GM23338 (cell line): ENCODE measurements around the gene INHBB. TPM values are rescaled to one million over a fixed set of nuclear protein-coding genes. Genes with fewer than 3 reads are reported as not detected.

Source experiments
- ATAC-seq: fragments of 200-7000 bp; cut with Tn5 transposase; 3 replicates; pipeline ENCODE4 v1.9.1; 2020
- DNase-seq: peaks from one replicate; pipeline ENCODE4 v3.0.0-alpha.2; 2015; ENCODE audit warnings: low spot score
- H2AFZ ChIP-seq: fragments of 200-600 bp; sonication (generic); 2 replicates; pipeline ENCODE4 v1.8.0; 2016; ENCODE audit warnings: antibody characterized with exemption, mild to moderate bottlenecking, moderate library complexity
- H3F3A ChIP-seq: fragments of 200-600 bp; sonication (generic); replicated peaks from 2 replicates; pipeline ENCODE4 v1.8.0; 2017; ENCODE audit warnings: antibody characterized with exemption, mixed run types, low read depth
- H3K27ac ChIP-seq: fragments of 200-600 bp; sonication (generic); 2 replicates; pipeline ENCODE4 v1.6.1; 2016; ENCODE audit warnings: low read depth
- H3K27me3 ChIP-seq: fragments of 200-600 bp; sonication (generic); 2 replicates; pipeline ENCODE4 v1.8.0; 2016; ENCODE audit warnings: mild to moderate bottlenecking, mixed run types, moderate library complexity; ENCODE audit not compliant: insufficient read depth
- H3K36me3 ChIP-seq: fragments of 200-600 bp; sonication (generic); 2 replicates; pipeline ENCODE4 v1.8.0; 2016; ENCODE audit warnings: mild to moderate bottlenecking; ENCODE audit not compliant: insufficient read depth
- H3K4me1 ChIP-seq: fragments of 200-600 bp; sonication (generic); 2 replicates; pipeline ENCODE4 v1.8.0; 2016; ENCODE audit warnings: mild to moderate bottlenecking, moderate library complexity; ENCODE audit not compliant: insufficient read depth
- H3K4me2 ChIP-seq: fragments of 200-600 bp; sonication (generic); 2 replicates; pipeline ENCODE4 v1.7.1; 2017; ENCODE audit warnings: mixed run types
- H3K4me3 ChIP-seq: fragments of 200-600 bp; sonication (generic); 2 replicates; pipeline ENCODE4 v1.6.1; 2016; ENCODE audit warnings: mixed run types
- H3K79me2 ChIP-seq: fragments of 200-600 bp; sonication (generic); replicated peaks from 2 replicates; pipeline ENCODE4 v1.8.0; 2017; ENCODE audit warnings: mild to moderate bottlenecking; ENCODE audit not compliant: insufficient read depth
- H3K9me2 ChIP-seq: fragments of 200-600 bp; sonication (generic); 2 replicates; pipeline ENCODE4 v1.8.0; 2017; ENCODE audit not compliant: insufficient read depth
- H4K20me1 ChIP-seq: fragments of 200-600 bp; sonication (generic); replicated peaks from 2 replicates; pipeline ENCODE4 v1.8.0; 2017; ENCODE audit warnings: mild to moderate bottlenecking; ENCODE audit not compliant: insufficient read depth
- H3K27ac Mint-ChIP-seq: 2 replicates; pipeline ENCODE4 v1.8.0; 2020; ENCODE audit warnings: inconsistent platforms, mild to moderate bottlenecking, moderate library complexity, mixed read lengths
- H3K27me3 Mint-ChIP-seq: 3 replicates; pipeline ENCODE4 v1.8.0; 2022; ENCODE audit warnings: low read depth, mild to moderate bottlenecking, moderate library complexity, mixed read lengths, inconsistent platforms; ENCODE audit not compliant: insufficient read depth, poor library complexity
- H3K36me3 Mint-ChIP-seq: 3 replicates; pipeline ENCODE4 v1.8.0; 2021; ENCODE audit warnings: low read depth, mild to moderate bottlenecking, inconsistent platforms, moderate library complexity, mixed read lengths
- H3K4me1 Mint-ChIP-seq: 3 replicates; pipeline ENCODE4 v1.8.0; 2020; ENCODE audit warnings: mild to moderate bottlenecking, inconsistent platforms, mixed read lengths
- H3K4me3 Mint-ChIP-seq: 3 replicates; pipeline ENCODE4 v1.8.0; 2021; ENCODE audit warnings: moderate library complexity, mild to moderate bottlenecking, inconsistent platforms, mixed read lengths
- H3K9me3 Mint-ChIP-seq: 3 replicates; pipeline ENCODE4 v1.8.0; 2020; ENCODE audit warnings: moderate library complexity, mild to moderate bottlenecking, inconsistent platforms, mixed read lengths
- CREB1 ChIP-seq: fragments of 250-450 bp; sonication (Bioruptor Pico); IDR thresholded peaks from 2 replicates; pipeline ENCODE4 v1.5.0; 2020; ENCODE audit warnings: low read depth, mild to moderate bottlenecking, moderate library complexity
- EZH2 ChIP-seq: fragments of 200-600 bp; sonication (generic); IDR thresholded peaks from one replicate; pipeline ENCODE4 v1.8.0; 2017; ENCODE audit warnings: antibody characterized with exemption, mild to moderate bottlenecking, low read depth; ENCODE audit not compliant: unreplicated experiment
- EZH2phosphoT487 ChIP-seq: fragments of 200-600 bp; sonication (generic); IDR thresholded peaks from one replicate; pipeline ENCODE4 v1.8.1; 2018; ENCODE audit warnings: antibody characterized with exemption; ENCODE audit not compliant: unreplicated experiment
- JUNB ChIP-seq: IDR thresholded peaks from one replicate; pipeline ENCODE4 v1.6.1; 2016; ENCODE audit warnings: antibody characterized with exemption; ENCODE audit not compliant: unreplicated experiment
- NANOG ChIP-seq: IDR thresholded peaks from 2 replicates; pipeline ENCODE4 v1.6.1; 2016; ENCODE audit warnings: antibody characterized with exemption, borderline replicate concordance
- POLR2AphosphoS5 ChIP-seq: IDR thresholded peaks from 2 replicates; pipeline ENCODE4 v1.6.1; 2016; ENCODE audit warnings: antibody characterized with exemption, low read depth
- REST ChIP-seq: IDR thresholded peaks from one replicate; pipeline ENCODE4 v1.6.1; 2018; ENCODE audit warnings: antibody characterized with exemption; ENCODE audit not compliant: unreplicated experiment
- STAT1 ChIP-seq: IDR thresholded peaks from one replicate; pipeline ENCODE4 v1.6.1; 2016; ENCODE audit warnings: antibody characterized with exemption; ENCODE audit not compliant: unreplicated experiment
- ZNF114 ChIP-seq: fragments of 250-450 bp; sonication (Bioruptor Pico); IDR thresholded peaks from 2 replicates; pipeline ENCODE4 v1.5.0; 2020; ENCODE audit warnings: mild to moderate bottlenecking, moderate library complexity
- ZNF331 ChIP-seq: fragments of 250-450 bp; sonication (Bioruptor Pico); IDR thresholded peaks from 2 replicates; pipeline ENCODE4 v1.5.0; 2020; ENCODE audit warnings: low read depth, mild to moderate bottlenecking, moderate library complexity
- ZNF462 ChIP-seq: fragments of 250-450 bp; sonication (Bioruptor Pico); IDR thresholded peaks from 2 replicates; pipeline ENCODE4 v1.5.0; 2020; ENCODE audit warnings: mild to moderate bottlenecking, moderate library complexity
- polyA plus RNA-seq: library from polyadenylated mRNA; unstranded; fragments of >200 nt; fragmentation: Nextera tagmentation; extraction: Ambion mirVana; gene quantifications from 2 replicates; pipeline ENCODE4 v1.2.1, GENCODE V29; 2016
- total RNA-seq: library from RNA; depleted of rRNA; stranded (reverse); fragments of >200 nt; shearing (Covaris generic); gene quantifications from 2 replicates; pipeline ENCODE4 v1.2.3, GENCODE V29; 2014

Gene INHBB
- total and polyA plus RNA-seq, 2 experiments from 2014 or later, result 0.21 TPM; not detected in 1

DNA sequence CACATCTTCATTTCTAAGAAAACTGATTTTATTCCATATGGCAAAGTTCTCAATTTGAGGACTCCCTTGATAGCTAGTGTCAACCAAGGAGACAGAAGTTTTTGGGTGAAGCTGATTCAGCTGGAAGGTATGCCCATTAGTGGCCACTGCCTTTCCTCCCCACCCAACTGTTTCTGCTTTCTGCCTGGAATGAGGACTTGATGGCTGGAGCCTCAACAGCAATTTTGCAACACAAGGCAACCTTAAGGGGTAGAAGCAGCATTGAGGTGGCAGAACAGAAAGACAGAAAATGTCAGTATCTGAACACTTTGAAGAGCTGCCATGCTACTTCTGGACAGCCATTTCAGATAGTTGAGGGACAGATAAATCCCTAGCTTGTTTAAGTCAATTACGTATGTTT, 47.0 kb downstream of the INHBB start (continued):
- TF ChIP-seq STAT1, result no peak
- no peak for TF ChIP-seq CREB1 (CRISPR knock-in tag)
- no peak for TF ChIP-seq ZNF331
- TF ChIP-seq ZNF114 (CRISPR knock-in tag), result no peak
- TF ChIP-seq REST, result no peak
- no peak for TF ChIP-seq EZH2phosphoT487
- TF ChIP-seq NANOG, result no peak

DNA sequence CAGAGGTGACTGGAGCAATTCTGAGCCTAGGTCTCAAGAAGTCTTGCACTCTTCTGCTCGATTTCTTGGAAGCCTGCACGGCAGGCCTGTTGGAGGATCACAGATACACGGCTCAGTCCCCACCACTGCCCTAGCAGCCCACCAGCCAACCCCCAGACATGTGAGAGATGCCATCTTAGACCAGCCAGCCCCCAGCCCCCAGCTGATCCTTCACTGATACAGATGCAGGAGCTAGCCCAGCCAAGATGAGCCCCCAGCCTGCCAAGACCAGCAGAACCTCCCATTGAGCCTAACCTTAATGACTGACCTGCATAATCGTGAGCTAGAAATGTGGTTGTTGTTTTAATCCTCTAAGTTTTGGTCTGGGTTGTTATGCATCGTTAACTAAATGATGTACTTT, 47.5 kb downstream of the INHBB start:
- no peaks in the 10 kb centered on the region for H3K36me3 ChIP-seq
- Mint-ChIP-seq H3K4me1 (peaks cover 10% of the 10 kb centered on the region), H3K36me3 (no peaks in the 10 kb centered on the region), H3K27ac (no peak overlapping the region), H3K9me3 (no peaks in the 10 kb centered on the region), H3K4me3 (no peak overlapping the region), H3K27me3 (peaks cover 21% of the 10 kb centered on the region)
- H2AFZ ChIP-seq, result no peak overlapping the region
- H3K9me2 ChIP-seq, result no peaks in the 10 kb centered on the region
- no peak for DNase-seq
- H3K27ac ChIP-seq, result no peak overlapping the region
- no peaks in the 10 kb centered on the region for H3K27me3 ChIP-seq
- no peak for ATAC-seq
- no peaks in the 10 kb centered on the region for H3K79me2 ChIP-seq
- H3F3A ChIP-seq, result no peaks in the 10 kb centered on the region
- H3K4me2 ChIP-seq, result no peak overlapping the region
- 0 out of 2 replicates have a peak, but pooled peaks cover 6% of the 10 kb centered on the region for H3K4me1 ChIP-seq
- H3K4me3 ChIP-seq, result no peak overlapping the region
- H4K20me1 ChIP-seq, result no peaks in the 10 kb centered on the region
- TF ChIP-seq ZNF331 (no peak), NANOG (no peak), EZH2phosphoT487 (no peak), POLR2AphosphoS5 (no peak), REST (no peak), ZNF462 (CRISPR knock-in tag) (no peak), STAT1 (no peak), EZH2 (no peak), JUNB (no peak)
